OCI-LY7 (cell line): ENCODE results near the gene TMEM171. TPM values are rescaled to one million over a fixed set of nuclear protein-coding genes. Genes with fewer than 3 reads are reported as not detected.

ENCODE experiments used
- BruUV-seq: library from RNA; stranded (reverse); fragments of 400-500 nt; replicated peaks from 2 replicates; lab custom pipeline; 2021; lab: Mats Ljungman, UMichigan
- CTCF ChIA-PET: fragments of 300-600 bp; sonication (Branson Sonifier 250); formaldehyde crosslinking; loops from one replicate; lab custom pipeline; 2022; ENCODE audit warnings: antibody characterized with exemption; ENCODE audit not compliant: unreplicated experiment; lab: Charles Lee
- POLR2A ChIA-PET: fragments of 300-600 bp; sonication (Branson Sonifier 250); formaldehyde crosslinking; loops from one replicate; lab custom pipeline; 2022; ENCODE audit warnings: antibody characterized with exemption; lab: Charles Lee
- DNase-seq: peaks from one replicate; pipeline ENCODE4 v3.0.0-alpha.2; 2015; ENCODE audit warnings: low spot score
- H2AFZ ChIP-seq: fragments of 200-600 bp; sonication (generic), shearing (Covaris generic); 2 replicates; pipeline ENCODE4 v1.6.1; 2014; ENCODE audit warnings: mild to moderate bottlenecking, antibody characterized with exemption, low read length, moderate library complexity
- H3K27ac ChIP-seq: fragments of 200-600 bp; sonication (generic); 2 replicates; pipeline ENCODE4 v1.5.1; 2014; ENCODE audit warnings: mixed run types, low read depth, mild to moderate bottlenecking, moderate library complexity, low read length, inconsistent platforms; ENCODE audit not compliant: poor library complexity, severe bottlenecking
- H3K36me3 ChIP-seq: fragments of 200-600 bp; sonication (generic); 2 replicates; pipeline ENCODE4 v1.6.1; 2014; ENCODE audit warnings: mild to moderate bottlenecking, antibody characterized with exemption, low read length, moderate library complexity, mixed read lengths; ENCODE audit not compliant: insufficient read depth
- H3K4me1 ChIP-seq: fragments of 200-600 bp; sonication (generic); 2 replicates; pipeline ENCODE4 v1.5.1; 2014; ENCODE audit warnings: mild to moderate bottlenecking, low read length; ENCODE audit not compliant: insufficient read depth, poor library complexity, severe bottlenecking
- H3K4me2 ChIP-seq: fragments of 200-600 bp; sonication (generic); 2 replicates; pipeline ENCODE4 v1.6.1; 2014; ENCODE audit warnings: mild to moderate bottlenecking, low read length
- H3K4me3 ChIP-seq: fragments of 200-600 bp; sonication (generic); 2 replicates; pipeline ENCODE4 v1.5.1; 2014; ENCODE audit warnings: mild to moderate bottlenecking, low read depth, low read length; ENCODE audit not compliant: poor library complexity, severe bottlenecking
- H3K79me2 ChIP-seq: fragments of 200-600 bp; sonication (generic); 2 replicates; pipeline ENCODE4 v1.6.1; 2016; ENCODE audit warnings: low read depth, mild to moderate bottlenecking, low read length, moderate library complexity, mixed read lengths; ENCODE audit not compliant: insufficient read depth
- H3K9me2 ChIP-seq: fragments of 200-600 bp; sonication (generic); 2 replicates; pipeline ENCODE4 v1.6.1; 2016; ENCODE audit warnings: mild to moderate bottlenecking, low read length, mixed read lengths; ENCODE audit not compliant: insufficient read depth
- H3K9me3 ChIP-seq: fragments of 200-600 bp; sonication (generic); 2 replicates; pipeline ENCODE4 v1.6.1; 2014; ENCODE audit warnings: mild to moderate bottlenecking, mixed run types, low read length, mixed read lengths
- H4K20me1 ChIP-seq: fragments of 200-600 bp; sonication (generic); 2 replicates; pipeline ENCODE4 v1.6.1; 2014; ENCODE audit warnings: mild to moderate bottlenecking, antibody characterized with exemption, low read length, moderate library complexity, mixed read lengths; ENCODE audit not compliant: insufficient read depth
- EZH2phosphoT487 ChIP-seq: fragments of 200-600 bp; sonication (generic); IDR thresholded peaks from 2 replicates; pipeline ENCODE4 v1.6.1; 2018; ENCODE audit warnings: low read depth, borderline replicate concordance, mild to moderate bottlenecking, mixed run types, antibody characterized with exemption, low read length, moderate library complexity, mixed read lengths
- intact Hi-C: fragments of 100-400 bp; cut with micrococcal nuclease; formaldehyde crosslinking; loops from one replicate; pipeline ENCODE4 v1.10.0; 2022; ENCODE audit not compliant: unreplicated experiment
- total RNA-seq, 2 experiments: library from RNA; depleted of rRNA in 1 of 2; stranded (reverse); fragments of >200 nt in 1 of 2; shearing (Covaris generic) in 1 of 2; gene quantifications; 2 replicates each; pipeline ENCODE4 v1.2.3, GENCODE V29; 2014 to 2022
- TF ChIP-seq, protein P1 (sequence below): fragments of 200-600 bp; sonication (generic); conservative IDR thresholded peaks from 2 replicates; pipeline ENCODE4 v1.5.1; 2014; ENCODE audit warnings: mild to moderate bottlenecking, antibody characterized with exemption, low read length, moderate library complexity, mixed read lengths

TMEM171 gene
- total RNA-seq, 2 experiments from 2014 or later, result not detected

- intact Hi-C loops, result no loop called here
- Histone ChIP-seq H2AFZ (no peak overlapping the region), H3K4me3 (no peak overlapping the region), H3K4me1 (peaks cover 31% of the 10 kb centered on the region), H3K9me2 (no peaks in the 10 kb centered on the region), H3K9me3 (no peaks in the 10 kb centered on the region), H3K27ac (no peak overlapping the region), H3K36me3 (no peaks in the 10 kb centered on the region), H3K4me2 (no peak overlapping the region), H4K20me1 (no peaks in the 10 kb centered on the region), H3K79me2 (no peaks in the 10 kb centered on the region)
- CTCF ChIA-PET, result no interaction called here
- POLR2A ChIA-PET, result interaction anchor here (0.6 kb wide), 3 partner anchors 21 to 128 kb away, joined by 3 read pairs; no protein-coding TSS in a partner anchor
- DNase-seq, result no peak
- TF ChIP-seq, protein P1, sequence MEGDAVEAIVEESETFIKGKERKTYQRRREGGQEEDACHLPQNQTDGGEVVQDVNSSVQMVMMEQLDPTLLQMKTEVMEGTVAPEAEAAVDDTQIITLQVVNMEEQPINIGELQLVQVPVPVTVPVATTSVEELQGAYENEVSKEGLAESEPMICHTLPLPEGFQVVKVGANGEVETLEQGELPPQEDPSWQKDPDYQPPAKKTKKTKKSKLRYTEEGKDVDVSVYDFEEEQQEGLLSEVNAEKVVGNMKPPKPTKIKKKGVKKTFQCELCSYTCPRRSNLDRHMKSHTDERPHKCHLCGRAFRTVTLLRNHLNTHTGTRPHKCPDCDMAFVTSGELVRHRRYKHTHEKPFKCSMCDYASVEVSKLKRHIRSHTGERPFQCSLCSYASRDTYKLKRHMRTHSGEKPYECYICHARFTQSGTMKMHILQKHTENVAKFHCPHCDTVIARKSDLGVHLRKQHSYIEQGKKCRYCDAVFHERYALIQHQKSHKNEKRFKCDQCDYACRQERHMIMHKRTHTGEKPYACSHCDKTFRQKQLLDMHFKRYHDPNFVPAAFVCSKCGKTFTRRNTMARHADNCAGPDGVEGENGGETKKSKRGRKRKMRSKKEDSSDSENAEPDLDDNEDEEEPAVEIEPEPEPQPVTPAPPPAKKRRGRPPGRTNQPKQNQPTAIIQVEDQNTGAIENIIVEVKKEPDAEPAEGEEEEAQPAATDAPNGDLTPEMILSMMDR, result no peak
- TF ChIP-seq EZH2phosphoT487, result no peak
- no TSS peak for BruUV-seq
These were observed 29.2 kb downstream of the TMEM171 start for GRCh38 chr5:73149540-73149939.

- POLR2A ChIA-PET, result interaction anchor here (0.7 kb wide), 1 partner anchor 11 kb away, joined by 3 read pairs; no protein-coding TSS in a partner anchor
- no peak for DNase-seq
- intact Hi-C loops, result no loop called here
These were observed 30.5 kb downstream of the TMEM171 start for GRCh38 chr5:73150876-73151275.

More at GRCh38 chr5:73150876-73151275, 30.5 kb downstream of the TMEM171 start:
- no peak overlapping the region for H3K27ac ChIP-seq
- no peaks in the 10 kb centered on the region for H3K79me2 ChIP-seq
- no peaks in the 10 kb centered on the region for H3K9me3 ChIP-seq
- H3K36me3 ChIP-seq, result no peaks in the 10 kb centered on the region
- H3K4me3 ChIP-seq, result no peak overlapping the region
- no peaks in the 10 kb centered on the region for H4K20me1 ChIP-seq
- no peaks in the 10 kb centered on the region for H3K9me2 ChIP-seq
- CTCF ChIA-PET, result no interaction called here
- H3K4me1 ChIP-seq, result peaks cover 32% of the 10 kb centered on the region
- no peak for TF ChIP-seq EZH2phosphoT487
- TF ChIP-seq, protein P1, result no peak
- no peak overlapping the region for H3K4me2 ChIP-seq
- H2AFZ ChIP-seq, result no peak overlapping the region
- BruUV-seq, result no TSS peak
